Right lobe of liver (tissue), 4 donors: Measurements from ENCODE around the gene MED27.

Experiments
- POLR2A ChIP-seq: fragments of 450-650 bp; IDR thresholded peaks from one replicate; pipeline ENCODE4 v1.6.1; 2017; ENCODE audit warnings: antibody characterized with exemption, mild to moderate bottlenecking
- TF ChIP-seq, protein P1 (sequence below), 4 donors: fragments of 200-600 bp in 3 of 4; fragments of 450-650 bp in 1 of 4; IDR thresholded peaks; one replicate each; pipeline versions ENCODE4 v1.5.1 to v1.8.0; 2016 to 2022; ENCODE audit warnings: antibody characterized with exemption in 4 of 4, mild to moderate bottlenecking in 2 of 4
- donor health status: DM: no; HTN: no; CAD: no.
- donor health status: DM: no; HTN: no; CAD: no.
- donor health status: DM: no; HTN: yes; CAD: no.

DNA sequence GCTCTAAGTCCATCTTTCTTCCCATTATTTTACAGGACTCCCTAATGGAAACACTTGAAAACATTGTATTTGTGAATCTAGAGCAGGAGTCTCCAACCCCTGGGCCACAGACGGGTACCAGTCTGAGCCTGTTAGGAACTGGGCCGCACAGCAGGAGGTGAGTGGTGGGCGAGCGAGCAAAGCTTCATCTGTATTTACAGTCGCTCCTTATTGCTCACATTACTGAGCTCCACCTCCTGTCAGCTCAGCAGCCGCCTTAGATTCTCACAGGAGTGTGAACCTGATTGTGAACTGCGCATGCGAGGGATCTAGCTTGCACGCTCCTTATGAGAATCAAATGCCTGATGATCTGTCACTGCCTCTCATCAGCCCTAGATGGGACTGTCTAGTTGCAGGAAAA, 111.0 kb downstream of the MED27 start:
- TF ChIP-seq, protein P1, sequence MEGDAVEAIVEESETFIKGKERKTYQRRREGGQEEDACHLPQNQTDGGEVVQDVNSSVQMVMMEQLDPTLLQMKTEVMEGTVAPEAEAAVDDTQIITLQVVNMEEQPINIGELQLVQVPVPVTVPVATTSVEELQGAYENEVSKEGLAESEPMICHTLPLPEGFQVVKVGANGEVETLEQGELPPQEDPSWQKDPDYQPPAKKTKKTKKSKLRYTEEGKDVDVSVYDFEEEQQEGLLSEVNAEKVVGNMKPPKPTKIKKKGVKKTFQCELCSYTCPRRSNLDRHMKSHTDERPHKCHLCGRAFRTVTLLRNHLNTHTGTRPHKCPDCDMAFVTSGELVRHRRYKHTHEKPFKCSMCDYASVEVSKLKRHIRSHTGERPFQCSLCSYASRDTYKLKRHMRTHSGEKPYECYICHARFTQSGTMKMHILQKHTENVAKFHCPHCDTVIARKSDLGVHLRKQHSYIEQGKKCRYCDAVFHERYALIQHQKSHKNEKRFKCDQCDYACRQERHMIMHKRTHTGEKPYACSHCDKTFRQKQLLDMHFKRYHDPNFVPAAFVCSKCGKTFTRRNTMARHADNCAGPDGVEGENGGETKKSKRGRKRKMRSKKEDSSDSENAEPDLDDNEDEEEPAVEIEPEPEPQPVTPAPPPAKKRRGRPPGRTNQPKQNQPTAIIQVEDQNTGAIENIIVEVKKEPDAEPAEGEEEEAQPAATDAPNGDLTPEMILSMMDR (IDR thresholded peaks at IDR 0.05): no peak
- no peak for TF ChIP-seq POLR2A
